Neural crest cell (in vitro differentiated cells): ENCODE data around the gene CYP3A5. TPM values are rescaled to one million over a fixed set of nuclear protein-coding genes. Genes with fewer than 3 reads are reported as not detected.

Source experiments
- DNase-seq: peaks from one replicate; pipeline ENCODE4 v3.0.0; 2021; ENCODE audit warnings: low read depth, mixed read lengths, low spot score
- H3K27ac Mint-ChIP-seq: one replicate; pipeline ENCODE4 v1.8.0; 2021; ENCODE audit warnings: mild to moderate bottlenecking, mixed read lengths; ENCODE audit not compliant: unreplicated experiment
- H3K27me3 Mint-ChIP-seq: 2 replicates; pipeline ENCODE4 v1.8.0; 2021; ENCODE audit warnings: low read depth, mild to moderate bottlenecking, mixed read lengths
- H3K36me3 Mint-ChIP-seq: 2 replicates; pipeline ENCODE4 v1.8.0; 2021; ENCODE audit warnings: low read depth, mild to moderate bottlenecking, mixed read lengths
- H3K4me1 Mint-ChIP-seq: 2 replicates; pipeline ENCODE4 v1.8.0; 2021; ENCODE audit warnings: mixed read lengths
- H3K4me3 Mint-ChIP-seq: one replicate; pipeline ENCODE4 v1.8.0; 2021; ENCODE audit warnings: mild to moderate bottlenecking, mixed read lengths
- H3K9me3 Mint-ChIP-seq: 2 replicates; pipeline ENCODE4 v1.8.0; 2021; ENCODE audit warnings: mixed read lengths
- CTCF ChIP-seq: fragments of 200-600 bp; sonication (generic); conservative IDR thresholded peaks from 2 replicates; pipeline ENCODE4 v1.5.0; 2021; ENCODE audit warnings: antibody characterized with exemption, mild to moderate bottlenecking
- total RNA-seq: library from RNA; stranded (reverse); gene quantifications from 2 replicates; pipeline ENCODE4 v1.2.1, GENCODE V29; 2021

Gene CYP3A5
- total RNA-seq, 1 donor from 2014 or later, result not detected

GRCh38 chr7:99623702-99624447, 55.9 kb downstream of the CYP3A5 start:
- no peaks in the 10 kb centered on the region for H3K9me3 Mint-ChIP-seq

GRCh38 chr7:99623091-99623693, 56.6 kb downstream of the CYP3A5 start:
- H3K36me3 Mint-ChIP-seq, result peaks cover 18% of the 10 kb centered on the region
- H3K27ac Mint-ChIP-seq, result no peak overlapping the region
- DNase-seq, result no peak
- H3K9me3 Mint-ChIP-seq, result no peaks in the 10 kb centered on the region
- H3K4me1 Mint-ChIP-seq, result peaks cover 12% of the 10 kb centered on the region
- H3K27me3 Mint-ChIP-seq, result no peaks in the 10 kb centered on the region
- H3K4me3 Mint-ChIP-seq, result no peak overlapping the region
- no peak for TF ChIP-seq CTCF

More at GRCh38 chr7:99623702-99624447, 55.9 kb downstream of the CYP3A5 start:
- Mint-ChIP-seq H3K4me3 (no peak overlapping the region), H3K27me3 (no peaks in the 10 kb centered on the region), H3K27ac (no peak overlapping the region), H3K4me1 (peaks cover 5% of the 10 kb centered on the region), H3K36me3 (peaks cover 21% of the 10 kb centered on the region)
- TF ChIP-seq CTCF, result no peak
- DNase-seq, result no peak

- no peak overlapping the region for H3K27ac Mint-ChIP-seq
- H3K36me3 Mint-ChIP-seq, result peaks cover 18% of the 10 kb centered on the region
- H3K4me3 Mint-ChIP-seq, result no peak overlapping the region
- DNase-seq, result no peak
- no peaks in the 10 kb centered on the region for H3K27me3 Mint-ChIP-seq
- H3K9me3 Mint-ChIP-seq, result no peaks in the 10 kb centered on the region
- H3K4me1 Mint-ChIP-seq, result peaks cover 18% of the 10 kb centered on the region
- TF ChIP-seq CTCF, result no peak
Observed at GRCh38 chr7:99622596-99622995, 57.2 kb downstream of the CYP3A5 start.

- no peaks in the 10 kb centered on the region for H3K27me3 Mint-ChIP-seq
- peak overlapping the region; percentile 27 for H3K4me3 Mint-ChIP-seq
- peaks cover 11% of the 10 kb centered on the region for H3K36me3 Mint-ChIP-seq
Observed at GRCh38 chr7:99621271-99621670, 58.5 kb downstream of the CYP3A5 start.

GRCh38 chr7:99619571-99620130, 60.1 kb downstream of the CYP3A5 start:
- Mint-ChIP-seq H3K9me3 (no peaks in the 10 kb centered on the region), H3K4me1 (peaks cover 33% of the 10 kb centered on the region), H3K36me3 (peaks cover 3% of the 10 kb centered on the region), H3K27me3 (no peaks in the 10 kb centered on the region), H3K4me3 (peak overlapping the region; percentile 94), H3K27ac (no peak overlapping the region)
- no peak for TF ChIP-seq CTCF
- no peak for DNase-seq

More at GRCh38 chr7:99621271-99621670, 58.5 kb downstream of the CYP3A5 start:
- H3K4me1 Mint-ChIP-seq, result peaks cover 31% of the 10 kb centered on the region
- no peak for TF ChIP-seq CTCF
- no peaks in the 10 kb centered on the region for H3K9me3 Mint-ChIP-seq
- no peak for DNase-seq
- H3K27ac Mint-ChIP-seq, result no peak overlapping the region
